Ovary (tissue), 9 donors: ENCODE data around the gene FXYD4. TPM values are rescaled to one million over a fixed set of nuclear protein-coding genes. Genes with fewer than 3 reads are reported as not detected.
"Not testable (repeated sequence)": the region's sequence is repeated elsewhere in the genome, so short reads cannot be mapped to it uniquely, and the experiment has no call there.

ENCODE experiments used
- DNase-seq, 5 donors: peaks; one replicate each; pipeline ENCODE4 v3.0.0-alpha.2; 2019 to 2020
- H3K27ac ChIP-seq, 2 donors: fragments of 200-600 bp; one replicate each; pipeline versions ENCODE4 v1.5.1 to v1.8.0; 2019 to 2022
- H3K27me3 ChIP-seq: fragments of 200-600 bp; one replicate; pipeline ENCODE4 v1.8.0; 2022
- H3K36me3 ChIP-seq: fragments of 200-600 bp; sonication (generic); one replicate; pipeline ENCODE4 v1.5.1; 2019
- H3K4me1 ChIP-seq: one replicate; pipeline ENCODE4 v1.8.1; 2013; ENCODE audit warnings: mild to moderate bottlenecking, moderate library complexity; ENCODE audit not compliant: insufficient read depth
- H3K4me3 ChIP-seq: fragments of 200-600 bp; sonication (generic); one replicate; pipeline ENCODE4 v1.5.1; 2017
- H3K9me3 ChIP-seq, 2 donors: fragments of 200-600 bp in 1 of 2; sonication (generic) in 1 of 2; one replicate each; pipeline versions ENCODE4 v1.5.1 to v1.8.1; 2013 to 2019; ENCODE audit warnings: mild to moderate bottlenecking in 1 of 2, moderate library complexity in 1 of 2
- CTCF ChIP-seq, 3 donors: fragments of 450-650 bp in 2 of 3; fragments of 200-600 bp in 1 of 3; IDR thresholded peaks; one replicate each; pipeline versions ENCODE4 v1.5.1 to v1.8.0; 2016 to 2022; ENCODE audit warnings: antibody characterized with exemption in 3 of 3, mild to moderate bottlenecking in 1 of 3
- EP300 ChIP-seq: sonication (generic); formaldehyde crosslinking; IDR thresholded peaks from one replicate; pipeline ENCODE4 v1.6.1; 2017; ENCODE audit warnings: antibody characterized with exemption
- POLR2A ChIP-seq: fragments of 450-650 bp; IDR thresholded peaks from one replicate; pipeline ENCODE4 v1.6.1; 2017; ENCODE audit warnings: antibody characterized with exemption, mild to moderate bottlenecking, moderate library complexity
- WGBS, 3 donors: extraction: QIAGEN DNeasy Blood & Tissue Kit in 1 of 3; methylation state at CpG; one replicate each; pipeline versions ENCODE4 v1.1.5 to v1.1.7; 2013 to 2017; 5-methylcytosine and 5-hydroxymethylcytosine counted together
- intact Hi-C, 4 donors: fragments of 100-400 bp; cut with DNase I; formaldehyde crosslinking; loops; one replicate each; pipeline versions ENCODE4 v1.11.0 to v1.15.1; 2022 to 2023
- polyA plus RNA-seq, 2 donors: library from polyadenylated mRNA; stranded (reverse); fragments of 200-250 nt in 1 of 2; fragments of 350-450 nt in 1 of 2; fragmentation: Illumina TruSeq in 1 of 2; extraction: RNeasy Lipid Tissue Mini Kit (QIAGEN cat#74804) in 1 of 2; gene quantifications; one replicate each; pipeline ENCODE4 v1.2.3, GENCODE V29; 2013 to 2014
- total RNA-seq, 7 donors: library from RNA; depleted of rRNA in 2 of 7; stranded (reverse); fragments of >200 nt in 2 of 7; fragmentation: NEBNext Ultra II Directional in 3 of 7; extraction: Animal tissue kit (Norgen Biotek cat#: 25700) in 3 of 7; gene quantifications; one replicate each; pipeline versions ENCODE4 v1.1.0 to v1.2.4, GENCODE V29; 2016 to 2023
- donor health status: DM: no; HTN: no; CAD: no; lungs with moderate emphysema.
- donor health status: DM: no; HTN: no; CAD: no.
- donor health status: Bipolar disorder and iron deficiency.
- donor health status: DM: yes; HTN: yes; CAD: no.
- donor health status: DM: no; HTN: no; CAD: no.
- donor health status: DM: yes; HTN: yes; CAD: no.

The FXYD4 gene
- total and polyA plus RNA-seq, 9 donors: not detected

GRCh38 chr10:43333653-43334052, 37.8 kb upstream of the FXYD4 start:
- WGBS, 3 donors: 94 to 98% (median 96%) methylated on average over 3 of the region's 3 CpGs
- no peak for DNase-seq
- no peaks in the 10 kb centered on the region for H3K4me1 ChIP-seq
- TF ChIP-seq POLR2A (no peak), CTCF (IDR thresholded peaks at IDR 0.05) (no peak), EP300 (no peak)
- H3K27ac ChIP-seq: no peak overlapping the region
- H3K4me3 ChIP-seq: no peak overlapping the region
- H3K27me3 ChIP-seq: no peaks in the 10 kb centered on the region
- H3K36me3 ChIP-seq: no peaks in the 10 kb centered on the region
- H3K9me3 ChIP-seq: no peaks in the 10 kb centered on the region
- intact Hi-C loops: no loop called here

- Histone ChIP-seq H3K27me3 (no peaks in the 10 kb centered on the region), H3K36me3 (no peaks in the 10 kb centered on the region), H3K4me1 (no peaks in the 10 kb centered on the region), H3K27ac (no peak overlapping the region), H3K4me3 (no peak overlapping the region), H3K9me3 (no peaks in the 10 kb centered on the region)
- no peak for DNase-seq
- intact Hi-C loops: no loop called here
- WGBS, 3 donors: 86 to 93% (median 87%) methylated on average over 3 of the region's 3 CpGs
- TF ChIP-seq CTCF (IDR thresholded peaks at IDR 0.05) (no peak), POLR2A (no peak), EP300 (no peak)
Measured at GRCh38 chr10:43336061-43336460, 35.4 kb upstream of the FXYD4 start.

GRCh38 chr10:43336641-43337318, 34.7 kb upstream of the FXYD4 start:
- no peak overlapping the region for H3K27ac ChIP-seq
- no peak for DNase-seq
- WGBS, 3 donors: 82 to 84% (median 84%) methylated on average over 9 of the region's 9 CpGs
- H3K4me3 ChIP-seq: no peak overlapping the region
- H3K4me1 ChIP-seq: no peaks in the 10 kb centered on the region
- no peaks in the 10 kb centered on the region for H3K9me3 ChIP-seq
- intact Hi-C loops: no loop called here
- TF ChIP-seq EP300 (no peak), POLR2A (no peak), CTCF (IDR thresholded peaks at IDR 0.05) (no peak)
- H3K27me3 ChIP-seq: no peaks in the 10 kb centered on the region
- H3K36me3 ChIP-seq: no peaks in the 10 kb centered on the region

GRCh38 chr10:43337536-43337935, 33.9 kb upstream of the FXYD4 start:
- H3K9me3 ChIP-seq, intact Hi-C loops, H3K4me1 ChIP-seq, H3K36me3 ChIP-seq, DNase-seq, H3K27ac ChIP-seq, H3K27me3 ChIP-seq, H3K4me3 ChIP-seq: not testable (repeated sequence)
- WGBS, 3 donors: 29 to 49% (median 35%) methylated on average over 5 to 8 of the region's 9 CpGs

- H3K9me3 ChIP-seq: no peaks in the 10 kb centered on the region
- no peak overlapping the region for H3K27ac ChIP-seq
- TF ChIP-seq POLR2A (no peak), EP300 (no peak), CTCF (IDR thresholded peaks at IDR 0.05) (no peak)
- H3K4me3 ChIP-seq: no peak overlapping the region
- intact Hi-C loops: no loop called here
- no peak for DNase-seq
- no peaks in the 10 kb centered on the region for H3K36me3 ChIP-seq
- H3K4me1 ChIP-seq: no peaks in the 10 kb centered on the region
- H3K27me3 ChIP-seq: no peaks in the 10 kb centered on the region
- 82 to 89% (median 83%) methylated on average over 12 of the region's 12 CpGs for WGBS, 3 donors
Measured at GRCh38 chr10:43338117-43338516, 33.3 kb upstream of the FXYD4 start.
